KMS-11 (cell line): ENCODE results near the gene RGS3.

Source experiments
- H2AFZ ChIP-seq: fragments of 200-600 bp; sonication (generic); 2 replicates; pipeline ENCODE4 v1.6.1; 2016; ENCODE audit warnings: antibody characterized with exemption, mixed run types, low read depth
- H3K27ac ChIP-seq: fragments of 200-600 bp; sonication (generic); 2 replicates; pipeline ENCODE4 v1.6.1; 2016; ENCODE audit warnings: mild to moderate bottlenecking, mixed run types
- H3K27me3 ChIP-seq: fragments of 200-600 bp; sonication (generic); 2 replicates; pipeline ENCODE4 v1.6.1; 2017; ENCODE audit warnings: mild to moderate bottlenecking, low read depth, mixed run types, moderate library complexity; ENCODE audit not compliant: insufficient read depth
- H3K36me3 ChIP-seq: fragments of 200-600 bp; sonication (generic); 2 replicates; pipeline ENCODE4 v1.6.1; 2017; ENCODE audit warnings: mild to moderate bottlenecking, mixed run types; ENCODE audit not compliant: insufficient read depth
- H3K4me1 ChIP-seq: fragments of 200-600 bp; sonication (generic); 2 replicates; pipeline ENCODE4 v1.6.1; 2016; ENCODE audit warnings: mild to moderate bottlenecking, low read depth, mixed run types; ENCODE audit not compliant: poor library complexity, severe bottlenecking
- H3K4me2 ChIP-seq: fragments of 200-600 bp; sonication (generic); 2 replicates; pipeline ENCODE4 v1.7.0; 2016; ENCODE audit warnings: mild to moderate bottlenecking, mixed run types
- H3K4me3 ChIP-seq: fragments of 200-600 bp; sonication (generic); IDR thresholded peaks from 2 replicates; pipeline ENCODE4 v1.6.1; 2017; ENCODE audit warnings: low read depth, low read length, mixed read lengths; ENCODE audit not compliant: insufficient read depth
- H3K79me2 ChIP-seq: fragments of 200-600 bp; sonication (generic); 2 replicates; pipeline ENCODE4 v1.6.1; 2016; ENCODE audit warnings: low read depth, mixed run types; ENCODE audit not compliant: insufficient read depth
- H3K9ac ChIP-seq: fragments of 200-600 bp; sonication (generic); 2 replicates; pipeline ENCODE4 v1.6.1; 2016; ENCODE audit warnings: mild to moderate bottlenecking, mixed run types
- H4K20me1 ChIP-seq: fragments of 200-600 bp; sonication (generic); 2 replicates; pipeline ENCODE4 v1.6.1; 2016; ENCODE audit warnings: mild to moderate bottlenecking, mixed run types; ENCODE audit not compliant: insufficient read depth
- CTCF ChIP-seq: fragments of 200-600 bp; sonication (generic); conservative IDR thresholded peaks from 2 replicates; pipeline ENCODE4 v1.6.1; 2017; ENCODE audit warnings: low read depth, mild to moderate bottlenecking, antibody characterized with exemption, low read length, moderate library complexity, mixed read lengths

The RGS3 gene

GRCh38 chr9:113499876-113500497 lies 36.5 kb downstream of the RGS3 start:
- Histone ChIP-seq H3K4me3 (no peak overlapping the region), H3K36me3 (no peaks in the 10 kb centered on the region), H3K27me3 (no peaks in the 10 kb centered on the region), H3K4me1 (peaks cover 14% of the 10 kb centered on the region), H3K27ac (no peak overlapping the region; the same call in 1 of the 2 replicates), H3K4me2 (no peak overlapping the region), H3K9ac (no peak overlapping the region), H4K20me1 (no peaks in the 10 kb centered on the region), H3K79me2 (no peaks in the 10 kb centered on the region), H2AFZ (no peak overlapping the region)
- no peak for TF ChIP-seq CTCF

GRCh38 chr9:113501129-113501686 lies 37.7 kb downstream of the RGS3 start:
- no peak overlapping the region for H3K4me2 ChIP-seq
- H3K4me3 ChIP-seq, result no peak overlapping the region

GRCh38 chr9:113501852-113502251 lies 38.3 kb downstream of the RGS3 start:
- Histone ChIP-seq H2AFZ (no peak overlapping the region), H3K79me2 (no peaks in the 10 kb centered on the region), H3K9ac (no peak overlapping the region), H3K27ac (no peak overlapping the region), H3K4me2 (no peak overlapping the region), H3K4me3 (no peak overlapping the region), H3K4me1 (peaks cover 14% of the 10 kb centered on the region), H3K36me3 (no peaks in the 10 kb centered on the region), H3K27me3 (no peaks in the 10 kb centered on the region), H4K20me1 (no peaks in the 10 kb centered on the region)
- no peak for TF ChIP-seq CTCF

More at GRCh38 chr9:113501129-113501686, 37.7 kb downstream of the RGS3 start:
- Histone ChIP-seq H3K9ac (no peak overlapping the region), H3K4me1 (peaks cover 14% of the 10 kb centered on the region), H3K36me3 (no peaks in the 10 kb centered on the region), H3K79me2 (no peaks in the 10 kb centered on the region), H3K27ac (no peak overlapping the region), H3K27me3 (no peaks in the 10 kb centered on the region), H2AFZ (no peak overlapping the region), H4K20me1 (no peaks in the 10 kb centered on the region)
- TF ChIP-seq CTCF, result no peak

- H3K36me3 ChIP-seq, result no peaks in the 10 kb centered on the region
- no peaks in the 10 kb centered on the region for H3K27me3 ChIP-seq
- H3K4me1 ChIP-seq, result peaks cover 14% of the 10 kb centered on the region
- no peak overlapping the region for H3K4me3 ChIP-seq
- no peak overlapping the region for H3K9ac ChIP-seq
- H3K27ac ChIP-seq, result no peak overlapping the region
- H3K79me2 ChIP-seq, result no peaks in the 10 kb centered on the region
- no peak for TF ChIP-seq CTCF
- H3K4me2 ChIP-seq, result no peak overlapping the region
- no peaks in the 10 kb centered on the region for H4K20me1 ChIP-seq
- H2AFZ ChIP-seq, result no peak overlapping the region
Observed at GRCh38 chr9:113502427-113503034, 39.0 kb downstream of the RGS3 start.
